HCT116 (cell line): ENCODE measurements around the gene NRAP. TPM values are rescaled to one million over a fixed set of nuclear protein-coding genes. Genes with fewer than 3 reads are reported as not detected.

Experiments
- ATAC-seq: fragments of 200-7000 bp; cut with Tn5 transposase; 2 replicates; pipeline ENCODE4 v1.9.1; 2020; ENCODE audit warnings: mild to moderate bottlenecking, moderate library complexity
- BruUV-seq: library from RNA; stranded (reverse); fragments of 400-500 nt; replicated peaks from 2 replicates; lab custom pipeline; 2021; lab: Mats Ljungman, UMichigan
- CTCF ChIA-PET: fragments of 300-600 bp; sonication (Branson Sonifier 250); formaldehyde crosslinking; loops from one replicate; lab custom pipeline; 2021; ENCODE audit warnings: antibody characterized with exemption; lab: Charles Lee
- POLR2A ChIA-PET: fragments of 300-600, 350-600 bp; sonication (Branson Sonifier 250); formaldehyde crosslinking; loops from one replicate; lab custom pipeline; 2021; ENCODE audit warnings: antibody characterized with exemption; lab: Charles Lee
- RAD21 ChIA-PET, 2 experiments: fragments of 300-600 bp; sonication (Branson Sonifier 250); formaldehyde crosslinking; loops; one replicate each; lab custom pipeline; 2023; ENCODE audit warnings: low total read pairs in 2 of 2; ENCODE audit not compliant: uncharacterized antibody in 2 of 2, unreplicated experiment in 2 of 2, low non-redundant PET in 1 of 2; lab: Charles Lee
- DNase-seq: peaks from one replicate; pipeline ENCODE4 v3.0.0-alpha.2; 2010; ENCODE audit warnings: low read depth, low spot score
- H2AFZ ChIP-seq: fragments of 200-600 bp; shearing (Covaris generic), sonication (generic); 2 replicates; pipeline ENCODE4 v1.6.1; 2017; ENCODE audit warnings: low read depth, mixed run types, mixed read lengths, antibody characterized with exemption, low read length; ENCODE audit not compliant: poor library complexity, severe bottlenecking
- H3K27ac ChIP-seq: 2 replicates; pipeline ENCODE4 v1.5.1; 2012; ENCODE audit warnings: low read depth, low read length
- H3K27me3 ChIP-seq: fragments of 200-600 bp; sonication (generic); 2 replicates; pipeline ENCODE4 v1.6.1; 2016; ENCODE audit warnings: mixed run types, low read length, mixed read lengths; ENCODE audit not compliant: insufficient read depth
- H3K36me3 ChIP-seq, 2 experiments: fragments of 200-500 bp in 1 of 2; fragments of 200-600 bp in 1 of 2; sonication (Bioruptor generic) in 1 of 2; sonication (generic) in 1 of 2; 2 replicates each; pipeline versions ENCODE4 v1.5.1 to v1.6.1; 2014 to 2016; ENCODE audit warnings: low read length in 2 of 2, inconsistent platforms in 1 of 2, mixed read lengths in 1 of 2, mixed run types in 1 of 2; ENCODE audit not compliant: insufficient read depth in 2 of 2, control insufficient read depth in 1 of 2
- H3K4me1 ChIP-seq, 2 experiments: fragments of 200-600 bp in 1 of 2; sonication (generic) in 1 of 2; 2 replicates each; pipeline versions ENCODE4 v1.5.1 to v1.6.1; 2012 to 2017; ENCODE audit warnings: low read length in 2 of 2, inconsistent platforms in 1 of 2, mild to moderate bottlenecking in 1 of 2, mixed read lengths in 1 of 2, mixed run types in 1 of 2, moderate library complexity in 1 of 2; ENCODE audit not compliant: insufficient read depth in 2 of 2, control insufficient read depth in 1 of 2
- H3K4me2 ChIP-seq: fragments of 200-600 bp; sonication (generic); 2 replicates; pipeline ENCODE4 v1.6.1; 2017; ENCODE audit warnings: mixed run types, low read length, mixed read lengths
- H3K4me3 ChIP-seq, 2 experiments: fragments of 200-600 bp in 1 of 2; sonication (generic) in 1 of 2; replicated peaks in 1 of 2; 2 replicates each; pipeline ENCODE4 v1.5.1; 2011 to 2016; ENCODE audit warnings: low read length in 2 of 2, control low read depth in 1 of 2, low read depth in 1 of 2, mild to moderate bottlenecking in 1 of 2, mixed read lengths in 1 of 2, mixed run types in 1 of 2
- H3K79me2 ChIP-seq: fragments of 200-600 bp; sonication (generic); 2 replicates; pipeline ENCODE4 v1.6.1; 2017; ENCODE audit warnings: mild to moderate bottlenecking, mixed run types, low read length, moderate library complexity, mixed read lengths; ENCODE audit not compliant: insufficient read depth
- H3K9ac ChIP-seq: fragments of 200-600 bp; sonication (generic); 2 replicates; pipeline ENCODE4 v1.6.1; 2016; ENCODE audit warnings: low read length, mixed read lengths
- H3K9me2 ChIP-seq: fragments of 200-600 bp; sonication (generic), shearing (Covaris generic); 2 replicates; pipeline ENCODE4 v1.6.1; 2017; ENCODE audit warnings: mixed run types, mild to moderate bottlenecking, moderate library complexity; ENCODE audit not compliant: insufficient read depth
- H3K9me3 ChIP-seq, 2 experiments: fragments of 200-500 bp in 1 of 2; fragments of 200-600 bp in 1 of 2; sonication (Bioruptor generic) in 1 of 2; sonication (generic) in 1 of 2; 2 replicates each; pipeline ENCODE4 v1.6.1; 2014 to 2017; ENCODE audit warnings: low read length in 2 of 2, mixed read lengths in 2 of 2, inconsistent platforms in 1 of 2, low read depth in 1 of 2, mild to moderate bottlenecking in 1 of 2, mixed run types in 1 of 2, moderate library complexity in 1 of 2; ENCODE audit not compliant: control insufficient read depth in 1 of 2, insufficient read depth in 1 of 2
- H4K20me1 ChIP-seq: fragments of 200-600 bp; sonication (generic), shearing (Covaris generic); 2 replicates; pipeline ENCODE4 v1.6.1; 2017; ENCODE audit warnings: mixed run types, mild to moderate bottlenecking, moderate library complexity; ENCODE audit not compliant: insufficient read depth
- ATF3 ChIP-seq: IDR thresholded peaks from 2 replicates; pipeline ENCODE4 v1.6.1; 2012
- CBX3 ChIP-seq: IDR thresholded peaks from 2 replicates; pipeline ENCODE4 v1.6.1; 2012; ENCODE audit warnings: low read depth
- CTCF ChIP-seq, 3 experiments: fragments of 200-600 bp in 1 of 3; sonication (generic) in 1 of 3; IDR thresholded peaks in 2 of 3; conservative IDR thresholded peaks in 1 of 3; 2 replicates each; pipeline ENCODE4 v1.5.1; 2012 to 2017; ENCODE audit warnings: low read depth in 2 of 3, low read length in 2 of 3, antibody characterized with exemption in 1 of 3, borderline replicate concordance in 1 of 3, control low read depth in 1 of 3, mild to moderate bottlenecking in 1 of 3, mixed read lengths in 1 of 3, mixed run types in 1 of 3, moderate library complexity in 1 of 3; ENCODE audit not compliant: insufficient read depth in 1 of 3
- EGR1 ChIP-seq: IDR thresholded peaks from 2 replicates; pipeline ENCODE4 v1.6.1; 2012; ENCODE audit warnings: low read depth
- ELF1 ChIP-seq: IDR thresholded peaks from 2 replicates; pipeline ENCODE4 v1.6.1; 2012; ENCODE audit warnings: low read depth, borderline replicate concordance
- EZH2 ChIP-seq: fragments of 200-600 bp; sonication (generic); IDR thresholded peaks from 2 replicates; pipeline ENCODE4 v1.6.1; 2017; ENCODE audit warnings: antibody characterized with exemption, mixed run types
- JUND ChIP-seq: IDR thresholded peaks from 2 replicates; pipeline ENCODE4 v1.6.1; 2012
- MAX ChIP-seq: IDR thresholded peaks from 2 replicates; pipeline ENCODE4 v1.6.1; 2012
- POLR2AphosphoS5 ChIP-seq: IDR thresholded peaks from 2 replicates; pipeline ENCODE4 v1.6.1; 2011; ENCODE audit warnings: mild to moderate bottlenecking, low read depth, low read length, moderate library complexity
- RAD21 ChIP-seq: IDR thresholded peaks from 2 replicates; pipeline ENCODE4 v1.6.1; 2012; ENCODE audit warnings: low read depth, mild to moderate bottlenecking
- SIN3A ChIP-seq: IDR thresholded peaks from 2 replicates; pipeline ENCODE4 v1.6.1; 2012; ENCODE audit warnings: low read depth
- SP1 ChIP-seq: IDR thresholded peaks from 2 replicates; pipeline ENCODE4 v1.6.1; 2012; ENCODE audit warnings: low read depth
- SRF ChIP-seq: IDR thresholded peaks from 2 replicates; pipeline ENCODE4 v1.6.1; 2012; ENCODE audit warnings: low read depth
- TCF7L2 ChIP-seq: IDR thresholded peaks from 2 replicates; pipeline ENCODE4 v1.7.0; 2011; ENCODE audit warnings: borderline replicate concordance, inconsistent platforms; ENCODE audit not compliant: insufficient read depth, insufficient read length; ENCODE audit errors: extremely low read depth
- YY1 ChIP-seq: IDR thresholded peaks from 2 replicates; pipeline ENCODE4 v1.6.1; 2011; ENCODE audit warnings: low read length, low read depth, moderate library complexity, mild to moderate bottlenecking; ENCODE audit not compliant: insufficient replicate concordance; ENCODE audit errors: extremely low read depth
- ZFX ChIP-seq: fragments of 450-650 bp; IDR thresholded peaks from 2 replicates; pipeline ENCODE4 v1.6.1; 2017
- ZNF274 ChIP-seq: fragments of 200-500 bp; sonication (Bioruptor generic); IDR thresholded peaks from 2 replicates; pipeline ENCODE4 v1.6.1; 2014; ENCODE audit warnings: mild to moderate bottlenecking, low read depth, low read length, inconsistent platforms
- intact Hi-C: fragments of 100-400 bp; cut with micrococcal nuclease; formaldehyde crosslinking; loops from 2 replicates; pipeline ENCODE4 v1.10.0; 2022
- total RNA-seq: library from RNA; stranded (reverse); gene quantifications from one replicate; pipeline ENCODE4 v1.2.1, GENCODE V29; 2021; ENCODE audit not compliant: unreplicated experiment

The NRAP gene
- total RNA-seq, 1 experiment from 2014 or later, result not detected

- no peaks in the 10 kb centered on the region for H3K79me2 ChIP-seq
- 0 out of 2 replicates have a peak, but pooled peaks cover 4% of the 10 kb centered on the region for H3K27me3 ChIP-seq
- H3K4me3 ChIP-seq, result no peak overlapping the region
- ATAC-seq, result no peak
- H4K20me1 ChIP-seq, result no peaks in the 10 kb centered on the region
- no peak overlapping the region for H3K27ac ChIP-seq
- ChIA-PET CTCF (interaction anchor here (1.5 to 2.0 kb wide), 4 partner anchors 10 to 176 kb away, joined by 4 to 15 read pairs (median 8); no protein-coding TSS in a partner anchor), POLR2A (no interaction called here), RAD21 (interaction anchor here in 1 of 2 experiments (2.0 kb wide), 1 partner anchor 177 kb away, joined by 10 read pairs; no protein-coding TSS in a partner anchor)
- no peak for TF ChIP-seq TCF7L2
- no peak for TF ChIP-seq ZFX
- TF ChIP-seq SRF, result no peak
- no peak for TF ChIP-seq EGR1
- no peak for TF ChIP-seq JUND
- no peak for TF ChIP-seq YY1
- TF ChIP-seq MAX, result no peak
- TF ChIP-seq ZNF274, result no peak
- TF ChIP-seq EZH2, result no peak
- no peak for TF ChIP-seq CBX3
- TF ChIP-seq ELF1, result no peak
- TF ChIP-seq POLR2AphosphoS5, result no peak
- no peak for TF ChIP-seq CTCF (IDR thresholded peaks at IDR 0.05 in 2 of 3, conservative IDR thresholded peaks at IDR 0.05 in 1 of 3; ENCODE audit: borderline replicate concordance in 1 of 3, insufficient read depth in 1 of 3, low read depth in 2 of 3, low read length in 2 of 3)
- no peak for TF ChIP-seq SIN3A
- TF ChIP-seq RAD21, result no peak
- no peak for TF ChIP-seq ATF3
- TF ChIP-seq SP1, result no peak
- no TSS peak for BruUV-seq
- H2AFZ ChIP-seq, result no peak overlapping the region
- H3K36me3 ChIP-seq, result no peaks in the 10 kb centered on the region
- no peak overlapping the region for H3K4me2 ChIP-seq
- intact Hi-C loops, result loop anchor here (5.0 kb wide), 3 partner anchors 110 to 1085 kb away; no protein-coding TSS in a partner anchor
- H3K9me2 ChIP-seq, result no peaks in the 10 kb centered on the region
- H3K9me3 ChIP-seq, result no peaks in the 10 kb centered on the region
- DNase-seq, result no peak
- peaks cover 5 to 6% of the 10 kb centered on the region in 2 experiments; a peak in 3 of 4 replicates for H3K4me1 ChIP-seq
- no peak overlapping the region for H3K9ac ChIP-seq
These were observed 101.8 kb downstream of the NRAP start for GRCh38 chr10:113562069-113562468.
